Ovary (tissue), 3 donors: Measurements from ENCODE around the gene PSMD5.

Source experiments
- CTCF ChIP-seq, 3 donors: fragments of 450-650 bp in 2 of 3; fragments of 200-600 bp in 1 of 3; IDR thresholded peaks; one replicate each; pipeline versions ENCODE4 v1.5.1 to v1.8.0; 2016 to 2022; ENCODE audit warnings: antibody characterized with exemption in 3 of 3, mild to moderate bottlenecking in 1 of 3
- EP300 ChIP-seq: sonication (generic); formaldehyde crosslinking; IDR thresholded peaks from one replicate; pipeline ENCODE4 v1.6.1; 2017; ENCODE audit warnings: antibody characterized with exemption
- POLR2A ChIP-seq: fragments of 450-650 bp; IDR thresholded peaks from one replicate; pipeline ENCODE4 v1.6.1; 2017; ENCODE audit warnings: antibody characterized with exemption, mild to moderate bottlenecking, moderate library complexity
- donor health status: DM: no; HTN: no; CAD: no.

GRCh38 chr9:120792898-120793765, 49.6 kb downstream of the PSMD5 start, which contains the start of gene FBXW2:
- TF ChIP-seq CTCF (IDR thresholded peaks at IDR 0.05) = peak in 1 of 3 donors; percentile 31
- peak; percentile 79 for TF ChIP-seq POLR2A
- TF ChIP-seq EP300 = no peak
